ENCODE results near the gene FAM83G.

DNA sequence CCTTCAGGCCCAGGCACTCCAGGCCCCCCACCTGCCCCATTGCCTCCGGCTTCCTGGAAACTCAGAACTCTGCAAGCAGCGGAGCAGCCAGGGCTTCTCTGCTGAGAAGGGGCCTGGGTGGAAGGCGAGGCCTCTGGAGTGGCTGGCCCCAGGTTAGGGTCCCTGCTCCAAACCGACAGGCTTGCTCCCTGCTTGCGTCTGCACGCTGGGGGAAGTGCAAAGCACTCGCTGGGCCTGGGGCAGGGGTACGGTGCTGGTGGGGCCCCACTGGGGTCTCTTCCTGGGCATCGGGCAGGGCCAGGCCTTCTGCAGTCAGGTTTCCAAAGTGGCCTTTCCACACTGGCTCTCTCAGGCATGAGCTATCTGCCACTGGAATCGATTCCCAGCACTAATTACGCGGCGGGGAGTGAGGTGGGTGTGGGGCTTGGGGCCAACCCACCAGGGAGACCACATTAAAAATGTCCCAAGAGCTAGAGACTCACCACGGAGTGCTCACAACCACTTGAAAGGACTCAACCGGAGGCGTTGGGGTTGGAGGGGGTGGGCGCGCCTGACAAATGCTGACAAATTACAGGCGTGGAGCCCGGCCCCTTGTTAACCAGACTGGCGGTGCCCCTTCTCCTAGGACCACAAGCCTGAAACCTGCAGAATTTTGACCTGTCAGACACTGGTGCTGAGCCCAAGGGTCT is 17.9 kb downstream of the FAM83G start:
- no peak for TF ChIP-seq POLR2A (IDR thresholded peaks at IDR 0.05)
- TF ChIP-seq, protein P1, sequence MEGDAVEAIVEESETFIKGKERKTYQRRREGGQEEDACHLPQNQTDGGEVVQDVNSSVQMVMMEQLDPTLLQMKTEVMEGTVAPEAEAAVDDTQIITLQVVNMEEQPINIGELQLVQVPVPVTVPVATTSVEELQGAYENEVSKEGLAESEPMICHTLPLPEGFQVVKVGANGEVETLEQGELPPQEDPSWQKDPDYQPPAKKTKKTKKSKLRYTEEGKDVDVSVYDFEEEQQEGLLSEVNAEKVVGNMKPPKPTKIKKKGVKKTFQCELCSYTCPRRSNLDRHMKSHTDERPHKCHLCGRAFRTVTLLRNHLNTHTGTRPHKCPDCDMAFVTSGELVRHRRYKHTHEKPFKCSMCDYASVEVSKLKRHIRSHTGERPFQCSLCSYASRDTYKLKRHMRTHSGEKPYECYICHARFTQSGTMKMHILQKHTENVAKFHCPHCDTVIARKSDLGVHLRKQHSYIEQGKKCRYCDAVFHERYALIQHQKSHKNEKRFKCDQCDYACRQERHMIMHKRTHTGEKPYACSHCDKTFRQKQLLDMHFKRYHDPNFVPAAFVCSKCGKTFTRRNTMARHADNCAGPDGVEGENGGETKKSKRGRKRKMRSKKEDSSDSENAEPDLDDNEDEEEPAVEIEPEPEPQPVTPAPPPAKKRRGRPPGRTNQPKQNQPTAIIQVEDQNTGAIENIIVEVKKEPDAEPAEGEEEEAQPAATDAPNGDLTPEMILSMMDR (IDR thresholded peaks at IDR 0.05), result no peak
